Measurements from ENCODE around the gene MTG2.
A peak's percentile ranks its signal among the peaks of the same experiment; 100 is the strongest.

MTG2 gene

DNA sequence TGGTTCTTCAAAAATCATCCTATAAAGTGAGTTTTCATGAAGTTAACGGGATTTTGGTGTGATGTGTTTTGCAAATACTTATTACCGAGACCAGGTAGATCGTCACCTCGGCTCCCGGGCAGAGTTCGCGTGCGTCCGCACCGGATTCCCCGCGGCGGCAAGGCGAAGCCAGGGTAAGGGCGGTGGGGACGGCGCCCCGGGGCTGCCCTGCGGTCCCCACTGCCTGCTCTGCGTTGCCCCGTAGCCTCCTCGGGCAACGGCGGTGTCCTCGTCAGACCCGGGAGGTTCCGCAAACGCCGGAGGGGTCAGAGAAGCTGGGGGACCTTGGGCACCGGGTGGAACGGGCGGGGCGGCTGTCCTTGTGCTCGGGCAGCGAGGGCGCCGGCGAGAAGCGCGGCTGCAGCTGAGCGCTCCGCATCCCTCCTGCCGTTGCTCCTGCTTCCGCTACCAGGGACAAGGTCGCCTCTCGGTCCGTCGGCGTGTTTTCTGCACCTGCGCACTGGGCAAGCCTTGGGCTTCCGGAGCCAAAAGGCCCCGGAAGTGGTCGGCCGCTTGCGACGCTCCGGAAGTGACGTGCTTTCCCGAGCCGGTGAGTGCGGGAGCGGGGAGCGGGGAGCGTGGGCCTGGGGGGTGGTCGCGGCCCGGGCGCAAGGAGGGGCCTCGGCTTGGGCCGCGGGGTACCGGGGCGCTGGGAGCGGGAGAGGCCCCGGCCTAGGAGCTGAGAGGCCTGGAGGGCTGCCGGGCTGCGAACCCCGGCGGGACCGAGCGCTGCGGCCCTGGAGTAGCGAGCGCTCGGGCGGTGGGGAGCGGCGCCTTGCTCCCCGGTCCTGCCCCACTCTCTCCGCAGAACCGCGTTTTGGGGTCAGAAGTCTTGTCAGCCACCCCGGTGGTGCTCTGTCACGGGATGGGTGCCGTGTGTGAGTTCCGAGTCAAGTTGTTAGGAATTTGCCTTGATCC lies at the start of gene MTG2:
TSS of gene MTG2 (plus strand) at position 560 of the 957 bp plus-strand sequence. CDS start 10,393 bp downstream, outside the sequence.
- DNase-seq (ENCODE audit: low spot score) = peak; percentile 93

- DNase-seq (ENCODE audit: low spot score) = no peak
Observed at GRCh38 chr20:62133051-62133845, 49.6 kb upstream of the MTG2 start.

GRCh38 chr20:62133864-62134263 lies 49.0 kb upstream of the MTG2 start:
- no peak for DNase-seq (ENCODE audit: low spot score)

- no peak for DNase-seq (ENCODE audit: low spot score)
Observed at GRCh38 chr20:62134735-62135231, 48.0 kb upstream of the MTG2 start.

GRCh38 chr20:62135573-62136266 lies 47.1 kb upstream of the MTG2 start:
- no peak for DNase-seq (ENCODE audit: low spot score)

DNA sequence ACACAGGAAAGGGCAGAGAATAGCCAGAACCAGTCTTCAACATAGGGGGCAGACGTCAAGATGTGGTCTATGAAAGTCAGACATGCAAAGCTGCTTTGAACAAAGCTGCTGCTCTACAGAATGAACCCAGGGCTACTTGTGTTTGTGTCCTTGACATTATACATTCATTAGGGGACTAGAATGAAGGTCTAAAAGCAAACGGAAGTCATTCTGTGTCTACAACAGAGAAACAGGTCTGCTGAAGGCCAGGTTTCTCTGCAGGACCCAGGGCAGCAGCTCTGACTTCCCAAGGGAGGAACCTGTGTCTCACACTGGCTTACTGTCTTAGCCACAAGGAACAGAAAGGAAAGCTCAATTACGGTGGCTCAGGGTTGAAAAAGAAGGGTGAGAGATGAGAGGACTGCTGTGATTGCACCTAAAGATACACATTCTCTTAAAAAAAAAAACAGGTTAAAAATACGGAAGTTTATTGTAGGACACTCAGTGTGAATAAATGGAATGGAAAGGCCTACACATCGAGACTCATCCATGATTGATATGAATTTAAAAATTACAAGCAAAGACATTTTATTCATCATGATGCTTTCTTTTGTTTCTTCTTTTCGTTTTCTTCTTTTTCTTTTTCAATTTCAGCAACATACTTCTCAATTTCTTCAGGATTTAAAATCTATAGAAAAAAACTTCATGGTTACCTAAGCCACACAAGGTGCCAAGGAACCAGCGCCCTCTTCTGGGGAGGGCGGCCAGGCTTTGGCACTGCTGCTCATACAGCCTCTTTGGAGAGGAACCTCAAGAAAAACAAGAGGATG lies 46.3 kb upstream of the MTG2 start:
- peak; percentile 69 for DNase-seq (ENCODE audit: low spot score)

- DNase-seq (ENCODE audit: low spot score) = no peak
Observed at GRCh38 chr20:62137092-62137384, 45.8 kb upstream of the MTG2 start.

GRCh38 chr20:62137478-62138203 lies 45.2 kb upstream of the MTG2 start:
- no peak for DNase-seq (ENCODE audit: low spot score)

GRCh38 chr20:62138204-62138543 lies 44.7 kb upstream of the MTG2 start:
- no peak for DNase-seq (ENCODE audit: low spot score)

GRCh38 chr20:62138912-62139311 lies 43.9 kb upstream of the MTG2 start:
- no peak for DNase-seq (ENCODE audit: low spot score)

GRCh38 chr20:62139636-62140035 lies 43.2 kb upstream of the MTG2 start:
- DNase-seq (ENCODE audit: low spot score) = no peak

- DNase-seq (ENCODE audit: low spot score) = no peak
Observed at GRCh38 chr20:62141043-62141396, 41.8 kb upstream of the MTG2 start.

- no peak for DNase-seq (ENCODE audit: low spot score)
Observed at GRCh38 chr20:62141397-62142251, 41.2 kb upstream of the MTG2 start.

- no peak for DNase-seq (ENCODE audit: low spot score)
Observed at GRCh38 chr20:62142252-62143080, 40.4 kb upstream of the MTG2 start.

- peak; percentile 80 for DNase-seq (ENCODE audit: low spot score)
Observed at GRCh38 chr20:62143081-62143956, 39.5 kb upstream of the MTG2 start, which contains the start of the genes PSMA7 and SS18L1. Gene PSMA7, minus strand, starts transcription at chr20:62143394. Its CDS starts 91 bp downstream, at chr20:62143303. Gene SS18L1, plus strand, starts transcription at chr20:62143769. Its CDS starts 52 bp downstream, at chr20:62143821.

DNA sequence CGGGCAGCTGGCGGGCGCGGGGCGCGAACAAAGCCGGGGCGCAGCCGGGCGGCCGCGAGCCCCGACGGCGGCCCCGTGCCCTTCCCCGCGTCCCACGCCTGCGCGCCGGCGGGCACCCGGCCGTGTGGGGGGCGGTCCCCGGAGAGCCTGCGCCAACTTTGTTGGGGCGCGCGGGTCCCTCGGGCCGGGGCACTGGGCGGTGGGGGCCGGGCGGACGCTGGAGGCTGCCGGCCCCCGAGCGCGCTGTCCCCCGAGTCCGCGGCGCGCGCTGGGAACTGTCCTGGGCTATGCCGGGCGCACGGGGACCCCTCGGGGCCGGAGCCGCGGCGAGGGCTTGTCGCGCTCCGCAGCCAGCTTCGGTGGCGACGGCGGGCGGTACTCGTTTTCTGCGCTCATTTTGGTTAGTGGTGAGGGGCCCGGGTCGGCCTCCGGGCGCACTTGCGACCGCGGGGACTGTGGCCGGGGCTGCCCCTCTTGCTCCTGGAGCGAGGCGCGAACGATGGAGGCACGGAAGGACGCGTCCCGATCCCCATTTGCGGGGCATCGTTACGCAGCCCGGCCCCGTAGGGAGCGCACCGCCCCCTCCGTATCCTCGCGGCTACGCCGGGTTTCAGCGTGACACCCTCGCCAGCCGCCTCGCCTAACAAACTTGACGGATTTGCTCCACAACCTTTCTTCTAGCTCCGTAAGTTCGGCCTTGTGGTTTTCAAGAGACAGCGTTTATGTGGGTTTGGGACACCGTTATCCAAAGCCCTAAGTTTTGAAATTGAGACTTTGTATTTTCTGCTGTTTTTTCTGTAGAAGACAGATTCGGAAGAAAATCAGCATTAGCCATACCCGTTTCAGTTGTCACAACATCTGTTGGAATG lies 38.6 kb upstream of the MTG2 start:
- peak; percentile 33 for DNase-seq (ENCODE audit: low spot score)

DNA sequence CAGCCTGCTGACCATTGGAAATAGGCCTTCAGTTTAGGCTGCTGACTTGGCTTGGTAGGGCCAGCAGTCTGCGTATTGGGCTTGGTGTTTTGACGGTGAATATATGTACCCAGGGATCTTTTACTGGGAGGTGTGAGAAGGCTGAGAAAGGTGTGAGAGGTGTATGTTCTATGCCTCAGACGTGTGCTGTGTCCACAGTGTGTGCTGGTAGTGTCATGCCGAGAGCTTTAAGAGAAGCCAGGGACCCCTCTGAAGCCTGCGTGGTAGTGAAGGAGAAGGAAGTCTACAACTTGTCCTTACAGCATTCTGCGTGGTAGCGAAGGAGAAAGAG lies 37.2 kb upstream of the MTG2 start:
- no peak for DNase-seq (ENCODE audit: low spot score)

Data from CD4-positive, alpha-beta T cell treated with Interleukin-6 at 100 ng/mL for 8 hours (primary cell).